Measurements from ENCODE around the gene STRBP.

Gene STRBP

GRCh38 chr9:123304340-123304691, 35.9 kb upstream of the STRBP start:
- TF ChIP-seq FOXP2 (optimal IDR thresholded peaks at IDR 0.05; ENCODE audit: borderline replicate concordance, extremely low read depth, extremely low read length, insufficient read depth) (no peak), SIN3A (IDR thresholded peaks at IDR 0.05; ENCODE audit: borderline replicate concordance, insufficient read depth, low read length) (no peak), POLR2AphosphoS5 (IDR thresholded peaks at IDR 0.05; ENCODE audit: low read depth, low read length) (no peak), TAF1 (IDR thresholded peaks at IDR 0.05; ENCODE audit: borderline replicate concordance, insufficient read depth, low read length) (no peak), REST (IDR thresholded peaks at IDR 0.05; ENCODE audit: insufficient read depth in 1 of 2, low read depth in 2 of 2, low read length in 2 of 2) (no peak)

- TF ChIP-seq POLR2AphosphoS5 (IDR thresholded peaks at IDR 0.05; ENCODE audit: low read depth, low read length) (no peak), REST (IDR thresholded peaks at IDR 0.05; ENCODE audit: insufficient read depth in 1 of 2, low read depth in 2 of 2, low read length in 2 of 2) (0 out of 4 replicates have a peak, but pooled peaks of 1 of the 2 experiments have one; percentile 48), TAF1 (IDR thresholded peaks at IDR 0.05; ENCODE audit: borderline replicate concordance, insufficient read depth, low read length) (no peak), FOXP2 (optimal IDR thresholded peaks at IDR 0.05; ENCODE audit: borderline replicate concordance, extremely low read depth, extremely low read length, insufficient read depth) (no peak)
Observed at GRCh38 chr9:123302348-123303214, 34.2 kb upstream of the STRBP start.

- TF ChIP-seq REST (IDR thresholded peaks at IDR 0.05; ENCODE audit: insufficient read depth in 1 of 2, low read depth in 2 of 2, low read length in 2 of 2): no peak
- TF ChIP-seq FOXP2 (optimal IDR thresholded peaks at IDR 0.05; ENCODE audit: borderline replicate concordance, extremely low read depth, extremely low read length, insufficient read depth): no peak
- TF ChIP-seq POLR2AphosphoS5 (IDR thresholded peaks at IDR 0.05; ENCODE audit: low read depth, low read length): no peak
- no peak for TF ChIP-seq TAF1 (IDR thresholded peaks at IDR 0.05; ENCODE audit: borderline replicate concordance, insufficient read depth, low read length)
- TF ChIP-seq SIN3A (IDR thresholded peaks at IDR 0.05; ENCODE audit: borderline replicate concordance, insufficient read depth, low read length): no peak
Observed at GRCh38 chr9:123300554-123300953, 32.2 kb upstream of the STRBP start.

DNA sequence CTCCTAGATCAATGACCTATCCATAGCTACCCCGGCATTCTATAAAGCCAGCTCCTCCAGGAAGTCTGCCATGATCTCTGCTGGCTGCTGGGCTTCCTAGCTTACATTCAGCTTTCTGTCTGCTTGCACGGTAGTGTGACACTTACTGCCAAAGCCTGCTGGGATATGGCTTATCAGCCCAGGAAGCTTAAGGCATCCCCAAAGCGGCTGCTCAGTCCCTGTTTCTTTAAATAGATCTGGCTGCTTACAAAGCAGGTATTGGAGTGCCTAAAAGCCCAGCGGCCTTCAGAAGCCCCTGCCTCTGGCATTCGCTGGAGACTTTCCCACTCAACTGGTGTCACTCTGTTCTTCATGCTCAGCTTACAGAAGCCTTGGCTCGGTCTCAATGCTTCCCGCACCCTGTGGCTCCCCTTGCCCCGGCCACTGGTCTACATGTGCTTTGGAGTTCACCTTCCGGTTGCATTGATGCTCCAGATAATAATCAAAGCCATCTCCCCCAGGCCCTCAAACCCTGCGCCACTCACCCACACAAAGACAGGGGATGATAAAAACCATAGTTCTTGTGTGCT, 31.3 kb upstream of the STRBP start:
- TF ChIP-seq POLR2AphosphoS5 (IDR thresholded peaks at IDR 0.05; ENCODE audit: low read depth, low read length): no peak
- no peak for TF ChIP-seq REST (IDR thresholded peaks at IDR 0.05; ENCODE audit: insufficient read depth in 1 of 2, low read depth in 2 of 2, low read length in 2 of 2)
- no peak for TF ChIP-seq FOXP2 (optimal IDR thresholded peaks at IDR 0.05; ENCODE audit: borderline replicate concordance, extremely low read depth, extremely low read length, insufficient read depth)
- no peak for TF ChIP-seq TAF1 (IDR thresholded peaks at IDR 0.05; ENCODE audit: borderline replicate concordance, insufficient read depth, low read length)
- TF ChIP-seq SIN3A (IDR thresholded peaks at IDR 0.05; ENCODE audit: borderline replicate concordance, insufficient read depth, low read length): no peak

Measured in PFSK-1 (cell line).